Islet of Langerhans (tissue), 1 donor: ENCODE measurements around the gene ASCL2.

ENCODE experiments used
- FAIRE-seq: peaks from one replicate; lab custom pipeline; 2011; peaks lifted over from hg19 to GRCh38; lab: Jason Lieb, UNC

ASCL2 gene

DNA sequence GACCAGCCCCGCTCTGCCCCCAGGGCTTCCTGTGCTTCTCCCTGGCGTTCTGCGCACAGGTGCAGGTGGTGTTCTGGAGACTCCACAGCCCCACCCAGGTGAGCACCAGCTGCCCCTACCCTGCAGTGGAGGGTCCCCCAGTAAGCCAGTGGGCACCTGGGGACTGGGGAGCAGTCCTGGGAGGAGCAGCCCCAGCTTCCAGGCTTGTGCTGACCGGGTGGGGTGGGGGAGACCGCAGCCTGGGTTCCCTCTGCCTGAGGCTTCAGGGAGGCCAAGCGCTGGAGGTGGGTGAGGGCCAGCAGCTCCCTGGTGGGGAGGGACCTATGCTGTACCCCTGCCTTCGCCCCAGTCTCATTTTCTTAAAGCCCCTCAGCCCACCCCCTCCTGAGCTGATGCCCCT lies 38.3 kb upstream of the ASCL2 start:
- no peak for FAIRE-seq

DNA sequence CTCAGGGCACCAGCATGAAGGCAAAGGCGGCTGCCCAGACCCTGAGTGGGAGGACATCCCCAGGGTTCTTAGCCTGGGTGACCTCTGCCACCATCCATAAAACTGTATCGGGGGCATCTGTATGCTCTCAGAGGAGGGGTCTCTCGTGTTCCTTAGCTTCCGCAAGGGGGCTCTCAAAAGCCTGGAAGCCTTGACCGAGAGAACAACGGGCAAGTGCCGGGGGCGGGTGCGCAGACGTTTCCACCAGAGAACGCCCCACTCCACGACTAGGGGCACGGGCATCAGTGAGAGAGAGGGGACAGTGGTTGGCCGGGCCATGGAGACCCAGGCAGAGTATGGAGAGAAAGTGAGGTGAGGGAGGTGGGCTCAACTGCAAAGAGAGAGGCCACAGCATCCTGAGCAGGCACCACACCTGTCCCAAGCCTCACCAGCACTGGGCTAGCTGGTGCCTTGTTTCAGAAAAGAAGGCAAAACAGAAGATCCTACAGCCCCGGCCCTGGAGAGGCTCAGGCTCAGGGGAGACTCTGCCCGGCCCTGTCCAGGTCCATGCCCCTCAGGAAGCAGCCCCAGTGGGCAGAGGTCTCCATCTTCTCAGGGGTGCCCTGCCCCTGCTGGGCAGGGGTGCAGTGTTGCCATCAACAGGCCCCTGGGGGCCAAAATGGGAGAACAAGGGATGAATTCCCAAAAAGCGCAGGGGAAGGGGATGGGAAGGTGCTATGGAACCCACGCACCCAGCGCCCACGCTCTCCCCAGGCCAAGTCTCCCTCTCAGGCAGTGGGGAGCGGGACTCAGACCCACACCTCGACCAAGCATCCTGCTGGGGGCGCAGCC lies 37.3 kb upstream of the ASCL2 start:
- FAIRE-seq = no peak

DNA sequence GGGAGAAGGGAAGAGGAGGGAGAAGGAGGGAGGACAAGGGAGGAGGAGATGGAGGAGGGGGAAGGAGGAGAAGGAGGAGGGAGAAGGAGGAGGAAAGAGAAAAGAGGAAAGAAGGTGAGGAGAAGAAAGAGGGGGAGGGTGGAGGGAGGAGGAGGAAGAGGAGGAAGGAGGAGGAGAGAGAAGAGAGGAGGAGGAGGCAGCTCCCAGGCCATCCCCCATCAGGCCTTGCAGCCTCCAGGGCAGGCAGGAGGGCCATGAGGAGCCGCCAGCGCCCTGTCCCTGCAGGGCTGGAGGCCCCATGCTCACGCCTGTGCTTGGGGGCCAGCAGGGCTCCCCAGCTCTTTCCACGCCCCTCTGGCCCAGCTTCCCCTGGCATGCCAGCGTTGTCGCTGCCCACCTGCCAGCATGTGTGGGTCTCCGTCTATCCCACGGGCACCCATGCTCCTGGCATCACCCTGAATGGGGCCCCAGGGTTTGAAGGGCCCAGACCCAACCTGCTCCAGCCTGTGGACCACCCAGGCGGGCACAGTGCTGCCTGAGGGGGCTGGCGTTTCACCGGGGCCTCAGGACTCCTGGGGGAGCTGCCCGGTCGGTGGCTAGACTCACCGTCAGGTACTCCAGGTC lies 36.6 kb upstream of the ASCL2 start:
- no peak for FAIRE-seq

DNA sequence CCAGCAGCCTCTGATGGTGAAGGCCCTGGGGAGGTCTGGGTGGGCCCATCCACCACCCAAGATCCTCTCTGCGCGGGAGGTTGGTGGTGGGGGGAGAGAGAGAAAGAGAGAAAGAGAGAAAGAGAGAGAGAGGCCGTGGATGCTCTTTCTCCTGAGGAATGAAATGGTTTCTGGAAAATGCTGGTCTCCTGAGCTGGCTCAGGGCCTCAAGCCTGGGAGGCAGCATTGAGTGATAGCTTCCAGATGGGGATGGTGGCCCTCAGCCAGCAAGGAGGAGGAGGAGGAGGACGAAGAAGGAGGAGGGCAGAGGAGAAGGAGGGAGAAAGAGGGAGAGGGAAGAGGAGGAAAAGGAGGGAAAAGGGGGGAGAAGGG lies 36.0 kb upstream of the ASCL2 start:
- no peak for FAIRE-seq

DNA sequence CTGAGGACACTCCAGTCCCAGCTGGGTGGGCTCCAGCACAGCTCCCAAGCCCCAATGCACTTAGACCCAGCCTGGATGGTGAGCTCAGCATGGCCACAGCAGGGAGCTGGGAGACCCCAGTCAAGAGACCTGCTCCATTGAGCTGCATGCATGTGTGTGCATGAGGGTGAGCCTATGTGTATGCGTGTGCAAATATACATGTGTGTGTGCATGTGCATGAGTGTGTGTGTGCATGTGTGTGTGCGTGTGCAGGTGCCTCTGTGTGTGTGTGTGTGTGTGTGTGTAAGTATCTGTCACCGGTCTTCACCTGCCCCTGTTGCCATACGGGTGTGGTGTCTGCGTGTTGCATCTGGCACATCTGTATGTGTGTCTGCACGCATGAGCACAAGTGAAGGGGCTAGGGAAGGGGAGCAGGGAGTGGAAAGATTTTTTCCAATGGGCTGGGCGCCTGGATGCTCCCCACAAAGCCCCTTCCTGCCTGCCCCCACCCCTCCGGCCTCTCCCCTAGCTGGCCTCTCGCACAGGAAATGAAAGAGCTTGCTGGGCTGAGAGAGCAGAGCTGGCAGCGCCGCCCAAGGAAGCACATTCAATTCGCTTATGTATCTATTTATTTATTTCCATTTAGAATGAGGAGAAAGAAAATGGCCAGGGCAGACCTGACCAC lies 35.5 kb upstream of the ASCL2 start:
- no peak for FAIRE-seq

DNA sequence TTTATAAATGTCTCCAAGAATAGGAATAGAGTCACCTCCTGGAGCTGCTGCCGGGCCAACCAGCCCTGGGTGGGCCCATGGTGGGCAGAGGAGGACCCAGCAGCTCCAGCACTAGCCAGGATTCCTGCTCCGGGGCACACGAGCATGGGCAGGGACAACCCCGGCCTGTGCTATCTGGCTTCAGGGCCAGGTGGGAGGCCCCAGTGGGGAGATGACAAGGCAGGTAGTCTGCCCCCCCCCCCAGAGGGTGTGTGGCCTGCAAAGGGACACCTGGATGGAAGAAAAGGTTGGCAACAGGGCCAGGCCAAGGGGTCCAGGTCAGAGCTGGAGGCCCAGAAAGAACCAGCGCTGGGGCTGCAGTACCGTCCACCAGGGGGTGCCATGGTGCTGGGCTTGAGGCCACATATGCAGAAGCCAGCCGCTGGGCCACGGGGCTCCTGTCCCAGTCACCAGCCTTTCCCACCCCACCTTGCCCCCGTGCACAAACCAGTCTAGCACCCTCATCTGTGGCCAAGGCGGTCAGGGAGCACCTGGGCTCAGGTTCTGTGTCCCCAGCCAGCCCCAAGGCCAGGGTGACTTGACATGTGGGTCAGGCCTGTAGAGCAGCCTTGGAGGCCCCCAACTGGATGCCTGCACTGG lies 34.9 kb upstream of the ASCL2 start:
- FAIRE-seq = no peak

DNA sequence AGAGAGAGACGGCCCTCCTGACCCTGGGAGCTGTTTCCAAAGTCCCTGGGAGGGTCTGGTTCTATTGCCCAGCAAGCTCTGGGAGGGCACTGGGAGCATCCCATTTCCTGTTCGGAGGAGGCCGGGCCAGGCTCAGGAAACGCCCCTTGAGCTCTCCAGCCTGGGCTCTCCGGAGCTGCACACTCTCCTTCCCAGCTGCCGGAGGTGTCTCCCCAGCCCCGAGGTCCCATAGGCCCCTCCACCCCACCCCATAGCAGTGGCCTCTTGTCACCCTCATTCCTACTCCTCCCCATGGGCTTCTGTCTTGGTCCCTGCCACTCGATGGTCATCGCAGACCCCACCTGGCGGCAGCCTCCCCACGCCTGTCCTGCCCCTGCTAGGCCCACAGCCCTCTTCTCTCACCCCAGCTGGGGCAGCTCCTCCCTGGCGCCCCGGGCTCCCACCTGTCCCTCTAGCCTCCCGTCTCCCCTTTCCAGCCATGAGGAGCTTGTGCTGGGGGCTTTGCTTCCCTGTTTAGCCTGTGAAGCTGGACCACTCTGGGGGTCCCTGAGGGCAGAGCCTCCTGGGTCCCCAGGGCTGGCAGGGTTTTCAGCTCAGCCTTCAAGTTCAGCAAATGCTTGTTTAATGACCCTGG lies 34.2 kb upstream of the ASCL2 start:
- FAIRE-seq = no peak

DNA sequence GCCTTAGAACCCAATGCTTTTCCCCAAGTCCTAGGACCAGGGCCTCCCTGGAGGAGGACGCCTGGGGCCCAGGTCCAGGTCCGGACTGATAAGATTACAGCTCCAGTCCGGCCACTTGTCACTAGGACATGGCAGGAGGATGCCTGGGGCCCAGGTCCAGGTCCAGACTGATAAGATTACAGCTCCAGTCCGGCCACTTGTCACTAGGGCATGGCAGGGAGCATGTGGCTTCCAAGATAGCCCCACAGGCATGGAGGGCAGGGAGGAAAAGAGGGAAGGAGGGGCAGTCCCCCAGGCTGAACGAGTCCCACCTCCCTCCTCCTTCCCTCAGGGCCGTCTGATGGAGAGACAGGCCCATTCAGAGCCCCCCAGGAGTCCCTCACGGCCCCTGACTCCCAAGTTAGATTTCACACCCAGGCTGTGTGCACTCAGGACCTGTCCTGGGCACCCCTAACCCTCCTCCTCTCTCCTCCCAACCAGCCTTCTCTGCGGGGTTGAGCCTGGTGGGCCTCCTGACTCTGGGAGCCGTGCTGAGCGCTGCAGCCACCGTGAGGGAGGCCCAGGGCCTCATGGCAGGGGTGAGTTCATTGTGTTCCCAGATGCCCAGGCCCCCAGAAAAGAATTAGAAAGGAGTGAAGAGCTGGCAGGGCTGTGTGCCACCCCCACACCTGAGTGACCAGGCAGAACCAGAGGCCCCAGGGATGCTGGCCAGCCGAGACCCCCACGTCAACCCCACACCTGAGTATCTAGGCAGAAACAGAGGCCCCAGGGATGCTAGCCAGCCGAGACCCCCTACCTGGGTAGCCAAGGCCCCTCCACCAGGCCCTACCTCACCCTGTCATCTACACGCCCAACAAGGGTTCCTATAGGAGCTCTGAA lies 33.5 kb upstream of the ASCL2 start:
- FAIRE-seq = no peak

DNA sequence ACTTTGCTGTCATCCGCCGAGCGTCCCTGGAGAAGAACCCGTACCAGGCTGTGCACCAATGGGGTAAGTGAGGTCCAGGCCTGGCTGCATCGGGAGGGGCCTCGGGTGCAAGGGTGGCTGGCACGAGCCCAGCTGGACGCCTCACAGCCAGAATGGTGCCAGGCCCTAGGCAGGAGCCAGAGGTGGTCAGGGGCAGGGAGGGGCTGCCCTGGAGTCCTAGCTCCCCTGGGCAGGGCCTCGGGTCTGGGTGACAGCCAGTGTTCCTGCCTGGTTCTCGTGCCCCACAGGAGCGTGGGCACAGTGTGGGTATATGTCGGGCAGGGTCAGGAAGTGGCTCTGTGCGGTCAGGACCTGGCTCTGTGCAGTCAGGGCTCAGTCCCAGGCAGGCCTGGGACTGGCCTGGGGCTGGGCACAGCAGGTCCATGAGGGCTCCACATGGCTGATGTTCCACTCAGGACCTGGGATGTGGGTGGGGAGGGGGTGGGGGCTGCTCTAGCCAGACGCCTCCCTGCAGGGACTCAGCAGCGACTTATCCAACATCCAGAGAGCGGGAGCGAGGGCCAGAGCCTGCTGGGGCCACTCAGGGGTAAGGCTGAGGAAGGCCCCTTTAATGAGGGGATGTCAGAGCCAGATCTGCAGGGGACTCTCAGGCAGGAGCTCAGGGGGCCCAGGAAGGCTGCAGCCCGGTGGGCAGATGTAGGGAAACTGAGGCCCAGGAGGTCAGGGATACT lies 32.7 kb upstream of the ASCL2 start:
- no peak for FAIRE-seq

DNA sequence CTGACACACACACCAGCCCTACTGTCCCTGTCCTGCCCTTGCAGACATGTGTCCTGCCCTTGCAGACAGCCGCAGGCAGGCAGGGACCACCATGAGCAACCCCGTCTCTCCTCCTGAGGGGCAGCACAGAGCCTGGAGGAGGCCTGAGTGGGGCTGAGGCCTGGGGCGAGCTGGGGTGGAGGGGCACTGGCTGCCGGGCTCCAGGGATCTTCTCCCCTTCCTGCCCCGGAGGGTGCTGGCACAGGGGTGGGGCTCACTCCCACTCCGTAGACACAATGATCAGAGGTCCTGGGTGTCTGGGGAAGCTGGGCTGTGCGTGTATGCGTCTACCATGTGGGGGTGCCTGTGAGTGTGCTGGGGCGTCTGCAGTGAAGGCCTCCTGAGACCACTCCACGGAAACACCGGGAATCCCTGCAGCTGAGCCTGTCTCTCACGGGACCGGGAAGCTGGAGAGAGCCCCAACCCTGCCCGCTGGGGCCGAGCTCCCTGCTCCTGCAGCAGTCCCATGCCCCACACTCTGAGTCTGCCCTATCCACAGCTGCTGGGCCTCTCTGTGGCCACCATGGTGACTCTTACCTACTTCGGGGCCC lies 32.0 kb upstream of the ASCL2 start:
- FAIRE-seq = no peak

DNA sequence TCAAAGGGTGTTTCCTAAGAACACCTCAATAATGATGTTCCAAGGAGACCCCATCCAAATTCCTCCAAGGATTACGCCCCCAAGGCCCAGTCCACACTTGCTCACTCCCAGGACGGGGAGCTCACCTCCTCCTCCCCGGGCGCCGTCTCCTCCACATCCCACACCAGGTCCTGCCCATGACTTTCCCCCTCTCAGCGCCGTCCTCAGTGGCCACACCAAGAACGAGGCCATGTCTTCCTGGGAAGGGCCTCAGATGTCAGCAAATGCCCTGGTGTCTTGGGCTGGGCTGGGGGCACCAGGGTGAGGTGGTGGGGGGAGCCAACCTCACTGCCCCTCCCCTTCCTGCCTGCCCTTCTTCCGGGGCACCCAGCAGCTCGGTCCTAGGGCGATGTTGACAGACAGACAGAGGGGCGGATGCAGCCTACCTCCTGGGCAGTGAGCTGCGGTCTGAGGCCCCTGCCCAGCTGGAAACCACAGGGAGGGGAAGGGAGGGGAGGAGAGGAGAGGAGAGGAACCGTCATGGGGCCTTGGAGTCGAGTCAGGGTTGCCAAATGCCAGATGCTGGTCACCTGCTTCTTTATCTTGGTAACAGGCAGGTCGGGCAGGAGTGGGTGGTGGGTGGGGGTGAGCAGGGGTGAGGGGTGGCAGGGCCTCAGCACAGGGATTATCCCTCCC lies 31.4 kb upstream of the ASCL2 start, which contains the start of the genes C11orf21 and TSPAN32:
C11orf21 (minus strand) TSS at position 288 of the 675 bp plus-strand sequence; CDS start at position 178, 110 bp downstream.
TSPAN32 (plus strand) TSS at position 383 of the 675 bp plus-strand sequence; CDS start at position 520, 137 bp downstream.
- no peak for FAIRE-seq

DNA sequence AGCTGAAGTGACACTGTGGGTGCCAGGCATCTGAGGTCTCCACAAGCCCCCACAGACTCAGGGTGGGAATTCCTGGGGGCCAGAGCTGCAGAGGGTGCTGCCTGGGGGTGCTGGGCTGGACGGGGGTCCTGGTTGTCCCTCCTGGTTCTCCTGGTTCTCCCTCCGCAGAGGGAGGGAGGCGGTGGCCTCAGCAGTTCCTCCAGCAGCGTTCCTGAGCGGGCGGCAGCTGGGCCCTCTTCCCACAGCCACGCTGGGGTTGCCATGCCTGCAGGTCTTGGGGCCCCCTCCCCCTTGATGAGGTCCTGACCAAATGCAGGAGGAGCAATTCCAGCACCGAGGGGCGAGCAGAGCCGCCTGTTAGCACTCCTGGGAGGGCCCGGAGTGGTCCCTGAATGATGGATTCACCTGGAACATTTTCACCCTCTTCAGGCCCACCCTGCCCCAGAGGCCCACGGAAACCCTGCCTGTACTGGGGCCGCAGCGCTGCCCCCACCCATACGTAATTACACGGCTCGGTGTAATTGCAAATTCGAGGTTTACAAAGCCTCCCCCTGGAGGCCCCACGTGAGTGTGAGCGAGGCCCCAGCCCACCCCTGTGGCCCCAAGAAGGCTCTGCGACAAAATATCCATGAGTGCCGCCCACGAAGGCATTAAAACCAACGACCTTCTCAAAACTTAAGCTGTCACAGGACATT lies 30.7 kb upstream of the ASCL2 start:
- no peak for FAIRE-seq

DNA sequence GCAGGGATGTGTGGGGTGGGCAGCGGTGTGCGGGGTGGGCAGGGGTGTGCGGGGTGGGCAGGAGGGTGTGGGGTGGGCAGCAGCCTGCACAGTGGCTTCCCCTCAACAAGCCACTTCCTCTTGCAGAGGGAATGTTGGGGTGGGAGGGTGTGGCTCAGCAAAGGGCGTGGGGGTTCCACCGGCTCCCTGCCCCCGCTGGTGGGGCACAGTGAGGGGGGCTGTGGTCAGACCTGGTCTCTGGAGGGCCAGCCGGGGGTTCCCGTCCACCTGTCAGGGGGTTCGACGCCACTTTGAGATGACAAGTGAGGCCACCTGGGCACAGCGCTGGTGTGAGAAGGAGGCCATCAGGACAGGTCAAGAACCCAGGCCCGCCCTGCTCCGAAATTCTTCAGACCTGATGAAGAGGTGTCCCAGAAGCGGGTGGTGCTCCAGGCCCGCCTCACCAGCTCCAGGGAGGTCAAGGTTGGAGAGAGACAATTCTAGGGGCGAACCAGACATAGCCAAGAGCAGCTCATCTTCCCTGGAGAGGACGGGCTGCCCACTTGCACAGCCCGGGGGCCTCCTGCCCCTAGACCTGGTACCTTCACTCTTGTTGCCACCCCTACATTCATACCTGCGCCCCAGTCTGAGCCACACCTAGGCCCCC lies 30.0 kb upstream of the ASCL2 start:
- no peak for FAIRE-seq

DNA sequence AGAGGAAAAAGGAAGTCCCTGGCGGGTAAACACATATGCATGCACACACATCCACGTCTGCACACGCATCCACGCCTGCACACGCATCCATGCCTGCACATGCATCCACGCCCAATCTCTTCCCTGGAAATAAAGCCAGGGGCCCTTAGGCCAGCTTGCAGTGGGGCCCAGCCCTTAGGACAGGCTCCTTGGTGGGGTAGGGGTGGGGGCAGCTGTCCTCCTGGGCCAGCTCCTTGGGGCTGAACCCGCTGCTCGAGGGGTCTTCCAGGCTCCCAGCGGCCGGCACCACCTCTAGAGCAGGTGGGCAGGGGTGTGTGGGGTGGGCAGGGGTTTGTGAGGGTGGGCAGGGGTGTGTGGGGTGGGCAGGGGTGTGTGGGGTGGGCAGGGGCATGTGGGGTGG lies 29.4 kb upstream of the ASCL2 start:
- FAIRE-seq = no peak

DNA sequence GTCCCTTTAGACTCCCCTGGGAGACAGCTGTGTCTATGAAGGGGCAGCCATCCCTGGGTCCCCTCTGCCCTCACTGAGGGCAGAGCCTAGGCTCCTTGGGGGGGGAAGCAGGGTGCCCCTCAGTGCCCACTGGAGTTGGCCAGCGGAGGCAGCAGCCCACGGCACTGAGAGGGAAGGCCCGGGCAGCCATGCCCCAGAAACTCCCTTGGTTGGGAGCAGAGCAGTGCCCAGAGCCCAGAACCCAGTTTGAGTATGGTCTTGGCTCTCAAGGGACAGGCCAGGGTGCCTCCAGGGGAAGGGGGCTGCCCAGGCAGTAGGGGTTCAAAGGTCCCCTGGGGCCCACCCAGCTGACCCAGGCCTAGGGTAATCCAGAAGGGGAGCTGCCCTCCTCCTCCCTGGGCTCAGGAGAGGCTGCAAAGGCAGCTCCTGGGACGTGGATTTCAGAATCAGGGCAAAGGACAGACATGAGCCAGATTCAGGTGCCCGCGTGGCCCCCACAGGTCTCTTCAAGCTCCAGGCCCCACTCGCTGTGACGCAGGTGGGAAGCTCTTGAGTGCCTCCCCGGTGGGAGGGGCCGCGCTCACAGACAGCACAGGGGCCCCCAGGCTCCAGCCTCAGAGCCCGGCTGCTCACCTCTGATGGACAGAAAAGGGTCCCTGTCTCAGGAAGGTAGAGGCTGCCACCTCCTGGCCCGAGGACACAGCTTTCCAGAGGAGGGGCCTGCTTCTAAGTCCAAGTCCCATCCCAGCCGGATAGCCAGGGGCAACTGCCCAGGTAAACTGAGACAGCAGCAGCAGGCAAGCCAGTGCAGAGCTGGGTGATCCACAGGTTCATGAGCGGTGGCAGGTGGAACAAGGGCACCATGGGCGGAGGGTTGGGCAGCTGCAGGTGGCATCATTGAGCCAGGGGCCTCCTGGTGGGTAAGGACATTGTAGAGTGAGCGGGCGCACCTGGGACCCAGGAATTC lies 28.7 kb upstream of the ASCL2 start:
- FAIRE-seq = no peak

DNA sequence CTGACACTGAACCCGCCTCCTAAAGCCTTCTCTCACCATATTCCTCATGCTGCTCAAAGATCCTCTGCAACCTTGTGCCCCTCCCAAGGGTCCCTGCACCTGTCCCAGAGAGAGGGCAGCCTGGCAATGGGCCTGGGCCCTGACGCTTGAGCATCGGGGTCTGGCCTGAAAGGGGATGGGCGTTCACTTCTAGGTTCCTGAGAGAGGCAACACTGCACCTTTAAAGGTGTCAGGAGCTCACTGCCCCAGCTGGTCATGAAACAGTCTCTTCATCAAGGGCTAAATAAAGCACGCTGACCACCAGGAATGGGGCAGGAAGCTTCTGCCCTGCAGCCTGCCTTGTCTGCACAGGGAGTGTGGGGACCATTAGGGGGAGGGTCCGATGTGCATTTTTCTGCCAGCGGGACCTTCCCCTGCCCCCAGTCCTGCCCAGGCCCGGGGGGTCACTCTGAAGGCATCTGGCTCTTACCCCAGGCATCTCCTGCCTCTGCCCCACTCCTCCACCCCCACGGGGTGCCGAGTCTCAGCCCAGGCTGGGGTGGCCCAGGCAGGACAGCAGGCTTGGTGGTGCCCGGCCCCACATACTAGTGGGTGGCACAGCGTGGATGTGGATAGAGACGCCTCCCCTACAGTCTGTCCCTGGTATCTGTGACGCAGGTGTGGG lies 27.9 kb upstream of the ASCL2 start:
- no peak for FAIRE-seq

DNA sequence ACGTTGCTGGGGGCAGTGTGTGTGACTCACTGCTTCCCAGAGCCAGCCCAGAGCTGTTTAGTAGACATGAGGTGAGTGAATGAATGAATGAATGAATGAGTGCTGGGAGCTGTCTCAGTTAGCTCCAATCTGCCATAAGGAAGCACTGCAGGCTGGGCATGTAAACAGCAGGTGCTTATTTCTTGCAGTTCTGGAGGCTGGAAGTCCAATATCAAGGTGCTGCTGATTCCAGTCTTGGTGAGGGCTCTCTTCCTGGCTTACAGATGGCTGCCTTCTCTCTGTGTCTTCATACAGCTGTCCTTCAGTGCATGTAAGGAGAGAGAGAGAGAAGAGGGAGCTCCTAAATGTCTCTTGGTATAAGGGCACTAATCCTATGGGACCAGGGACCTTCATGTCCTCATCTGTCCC lies 27.2 kb upstream of the ASCL2 start:
- no peak for FAIRE-seq
